Lung (tissue), 12 donors: ENCODE measurements around the gene TMEM161A. TPM values are rescaled to one million over a fixed set of nuclear protein-coding genes. Genes with fewer than 3 reads are reported as not detected.

Source experiments
- ATAC-seq: fragments of 200-7000 bp; cut with Tn5 transposase; one replicate; pipeline ENCODE4 v1.9.1; 2020; ENCODE audit warnings: moderate number of reproducible peaks; ENCODE audit not compliant: insufficient read depth, low FRiP score
- DNase-seq, 3 donors: peaks; one replicate each; pipeline ENCODE4 v3.0.0-alpha.2; 2013 to 2017
- H3K27ac ChIP-seq, 2 donors: one replicate each; pipeline ENCODE4 v1.5.1; 2013; ENCODE audit warnings: mild to moderate bottlenecking in 2 of 2, moderate library complexity in 2 of 2, control low read depth in 1 of 2, inconsistent platforms in 1 of 2, low read depth in 1 of 2, low read length in 1 of 2
- H3K27me3 ChIP-seq, 3 donors: one replicate each; pipeline ENCODE4 v1.5.1; 2013; ENCODE audit warnings: low read length in 2 of 3; ENCODE audit not compliant: control insufficient read depth in 3 of 3, insufficient read depth in 3 of 3
- H3K36me3 ChIP-seq, 4 donors: one replicate each; pipeline ENCODE4 v1.5.1; 2013; ENCODE audit warnings: low read length in 4 of 4, mild to moderate bottlenecking in 1 of 4, moderate library complexity in 1 of 4; ENCODE audit not compliant: control insufficient read depth in 4 of 4, insufficient read depth in 4 of 4
- H3K4me1 ChIP-seq, 5 donors: one replicate each; pipeline ENCODE4 v1.5.1; 2013; ENCODE audit warnings: low read length in 5 of 5, mild to moderate bottlenecking in 2 of 5, moderate library complexity in 1 of 5; ENCODE audit not compliant: control insufficient read depth in 5 of 5, insufficient read depth in 5 of 5
- H3K4me3 ChIP-seq: one replicate; pipeline ENCODE4 v1.5.1; 2013; ENCODE audit warnings: mild to moderate bottlenecking, control low read depth, moderate library complexity
- H3K9ac ChIP-seq, 2 donors: one replicate each; pipeline ENCODE4 v1.5.1; 2013; ENCODE audit warnings: low read length in 2 of 2, control low read depth in 1 of 2; ENCODE audit not compliant: insufficient read depth in 1 of 2
- H3K9me3 ChIP-seq, 4 donors: one replicate each; pipeline ENCODE4 v1.5.1; 2013; ENCODE audit warnings: low read length in 3 of 4, mild to moderate bottlenecking in 1 of 4, moderate library complexity in 1 of 4; ENCODE audit not compliant: control insufficient read depth in 4 of 4, insufficient read depth in 3 of 4
- WGBS, 2 donors: extraction: QIAGEN DNeasy Blood & Tissue Kit; methylation state at CpG; one replicate each; pipeline ENCODE4 v1.1.7; 2013; 5-methylcytosine and 5-hydroxymethylcytosine counted together
- polyA plus RNA-seq, 2 donors: library from polyadenylated mRNA; stranded (reverse); fragments of 200-250 nt; gene quantifications; one replicate each; pipeline ENCODE4 v1.2.1, GENCODE V29; 2013
- total RNA-seq, 2 donors: library from RNA; depleted of rRNA in 1 of 2; stranded (reverse); fragments of >200 nt in 1 of 2; gene quantifications; one replicate each; pipeline ENCODE4 v1.2.1, GENCODE V29; 2014 to 2021
- TF ChIP-seq, protein P1 (sequence below): IDR thresholded peaks from 2 replicates; pipeline ENCODE4 v1.5.1; 2012; ENCODE audit warnings: mild to moderate bottlenecking; ENCODE audit errors: control extremely low read depth, extremely low read depth
- donor health status: control.
- donor health status: control.
- donor health status: Bipolar disorder and iron deficiency.
- donor health status: healthy.
- donor health status: DM: yes; HTN: yes; CAD: no.

TMEM161A gene
- total and polyA plus RNA-seq, 4 donors = 18.1 to 32.2 (median 23.1) TPM

DNA sequence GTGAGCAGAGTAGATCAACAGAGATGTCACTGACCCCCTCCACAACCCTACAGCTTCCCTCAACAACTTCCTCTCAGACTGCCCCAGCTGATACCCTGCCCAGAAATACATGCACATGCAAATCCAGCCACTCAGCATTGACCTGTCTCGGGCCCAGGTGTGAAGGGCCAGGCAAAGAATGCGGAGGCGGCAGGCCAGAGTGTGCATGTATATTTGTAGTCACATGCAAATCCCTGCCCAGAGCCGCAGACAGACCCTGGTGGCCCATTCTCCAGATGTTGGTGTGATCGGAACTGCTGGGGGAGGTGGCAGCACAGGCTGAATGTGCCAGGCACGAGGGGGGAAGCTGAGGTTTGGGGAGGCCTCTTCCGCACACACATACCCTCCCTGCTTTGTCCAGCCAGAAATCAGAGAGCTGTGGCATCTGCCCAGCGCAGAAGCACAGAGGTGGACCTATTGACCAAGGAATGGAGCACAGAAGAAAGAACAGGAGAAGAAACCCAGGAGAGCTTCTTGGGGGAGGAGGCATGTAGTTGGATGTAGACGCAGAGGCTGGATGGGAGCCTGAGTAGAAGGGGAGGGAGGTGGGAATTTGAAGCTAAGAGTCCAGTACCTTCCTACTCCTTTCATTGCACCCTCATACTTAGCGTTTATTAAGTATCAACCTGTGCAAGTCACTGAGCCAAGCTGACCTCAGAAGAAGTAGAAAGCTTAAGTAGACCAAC, 17.4 kb upstream of the TMEM161A start:
- WGBS, 2 donors = 91 to 96% methylated on average over 10 of the region's 10 CpGs
- no peaks in the 10 kb centered on the region for H3K9me3 ChIP-seq
- H3K9ac ChIP-seq = no peak overlapping the region
- ATAC-seq = no peak
- H3K27ac ChIP-seq = no peak overlapping the region
- DNase-seq = no peak
- TF ChIP-seq, protein P1, sequence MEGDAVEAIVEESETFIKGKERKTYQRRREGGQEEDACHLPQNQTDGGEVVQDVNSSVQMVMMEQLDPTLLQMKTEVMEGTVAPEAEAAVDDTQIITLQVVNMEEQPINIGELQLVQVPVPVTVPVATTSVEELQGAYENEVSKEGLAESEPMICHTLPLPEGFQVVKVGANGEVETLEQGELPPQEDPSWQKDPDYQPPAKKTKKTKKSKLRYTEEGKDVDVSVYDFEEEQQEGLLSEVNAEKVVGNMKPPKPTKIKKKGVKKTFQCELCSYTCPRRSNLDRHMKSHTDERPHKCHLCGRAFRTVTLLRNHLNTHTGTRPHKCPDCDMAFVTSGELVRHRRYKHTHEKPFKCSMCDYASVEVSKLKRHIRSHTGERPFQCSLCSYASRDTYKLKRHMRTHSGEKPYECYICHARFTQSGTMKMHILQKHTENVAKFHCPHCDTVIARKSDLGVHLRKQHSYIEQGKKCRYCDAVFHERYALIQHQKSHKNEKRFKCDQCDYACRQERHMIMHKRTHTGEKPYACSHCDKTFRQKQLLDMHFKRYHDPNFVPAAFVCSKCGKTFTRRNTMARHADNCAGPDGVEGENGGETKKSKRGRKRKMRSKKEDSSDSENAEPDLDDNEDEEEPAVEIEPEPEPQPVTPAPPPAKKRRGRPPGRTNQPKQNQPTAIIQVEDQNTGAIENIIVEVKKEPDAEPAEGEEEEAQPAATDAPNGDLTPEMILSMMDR = no peak
- peaks cover 0 to 6% (median 3%) of the 10 kb centered on the region in 4 donors for H3K36me3 ChIP-seq
- H3K4me1 ChIP-seq = no peaks in the 10 kb centered on the region
- H3K4me3 ChIP-seq = no peak overlapping the region
- H3K27me3 ChIP-seq = no peaks in the 10 kb centered on the region

DNA sequence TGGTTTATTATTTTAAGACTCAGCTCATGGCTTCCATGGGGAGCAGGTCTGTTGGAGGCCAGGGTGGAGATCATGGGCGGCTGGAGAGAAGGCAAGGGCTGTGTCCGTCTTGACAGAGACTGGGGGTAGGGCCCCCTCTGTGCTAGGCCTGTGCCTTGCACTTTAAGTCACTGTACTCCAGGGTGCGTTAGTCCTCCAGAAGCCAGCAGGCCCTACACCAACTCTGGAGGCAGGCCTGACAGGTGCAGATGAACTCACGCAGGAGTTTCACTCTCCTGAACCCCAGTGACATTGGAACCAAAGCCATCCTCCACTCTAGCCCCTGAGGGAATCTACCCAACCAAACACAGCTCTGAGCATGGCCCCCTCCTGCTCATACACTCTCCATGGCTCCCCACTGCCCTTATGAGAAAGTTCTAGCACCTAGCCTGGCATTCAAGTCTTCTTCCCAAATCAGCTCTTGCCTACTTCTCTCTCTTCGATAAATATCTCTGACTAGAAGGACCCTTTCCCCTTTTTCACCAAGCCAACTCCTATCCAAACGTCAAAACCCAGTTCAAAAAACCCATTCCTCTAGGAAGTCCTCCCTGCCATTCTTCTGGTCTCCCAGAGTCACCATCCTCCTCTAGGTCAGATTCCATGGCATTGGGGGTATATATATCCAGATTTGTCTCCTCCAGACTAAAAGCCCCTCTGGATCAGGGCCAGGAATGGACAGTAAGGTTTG, 16.7 kb upstream of the TMEM161A start:
- ATAC-seq (no peak), DNase-seq (no peak)
- no peak overlapping the region for H3K27ac ChIP-seq
- TF ChIP-seq, protein P1 = no peak
- H3K4me1 ChIP-seq = no peaks in the 10 kb centered on the region
- H3K27me3 ChIP-seq = no peaks in the 10 kb centered on the region
- 95 to 97% methylated on average over 6 of the region's 6 CpGs for WGBS, 2 donors
- no peak overlapping the region for H3K9ac ChIP-seq
- no peak overlapping the region for H3K4me3 ChIP-seq
- H3K36me3 ChIP-seq = peaks cover 0 to 6% (median 3%) of the 10 kb centered on the region in 4 donors
- no peaks in the 10 kb centered on the region for H3K9me3 ChIP-seq

DNA sequence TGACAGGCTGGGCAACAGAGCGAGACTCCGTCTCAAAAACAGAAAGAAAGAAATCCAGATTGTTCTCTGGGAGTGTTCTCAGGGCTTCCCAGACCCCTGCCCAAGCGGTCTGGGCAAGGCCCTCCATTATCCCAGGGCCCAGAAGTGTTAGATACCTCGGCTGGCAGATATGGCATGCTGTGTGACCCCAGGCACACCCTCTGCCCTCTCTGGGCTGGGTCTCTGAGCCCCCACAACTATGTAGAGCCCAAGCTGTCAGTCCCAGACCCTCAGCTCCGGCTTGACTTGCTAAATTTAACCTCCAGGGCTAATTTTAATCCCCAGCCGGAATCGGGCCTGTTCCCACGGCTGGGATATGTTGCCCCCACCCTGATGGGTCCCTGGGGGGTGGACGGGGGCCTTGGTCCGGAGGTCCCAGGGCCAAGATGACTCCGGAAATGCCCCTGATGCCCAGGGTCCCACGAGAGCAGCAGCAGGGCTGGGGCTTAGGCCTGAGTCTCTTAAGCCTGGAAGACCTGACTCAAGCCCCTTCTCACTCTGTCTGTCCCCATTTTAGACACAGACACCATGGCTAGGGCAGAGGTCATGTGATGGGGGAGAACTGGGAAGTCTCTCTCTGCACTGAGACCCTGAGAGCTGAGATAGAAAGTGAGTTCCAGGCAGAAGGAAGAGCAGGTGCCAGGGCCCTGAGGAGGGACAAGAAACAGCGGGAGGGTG, 14.5 kb upstream of the TMEM161A start:
- no peak for ATAC-seq
- peaks cover 0 to 14% (median 7%) of the 10 kb centered on the region in 4 donors for H3K36me3 ChIP-seq
- no peaks in the 10 kb centered on the region for H3K9me3 ChIP-seq
- 80 to 89% methylated on average over 13 of the region's 13 CpGs for WGBS, 2 donors
- no peak overlapping the region for H3K9ac ChIP-seq
- peak in 1 of 3 donors; percentile 24 for DNase-seq
- no peaks in the 10 kb centered on the region for H3K4me1 ChIP-seq
- H3K27ac ChIP-seq = peak overlapping the region in 1 of 2 donors; percentile 21
- H3K4me3 ChIP-seq = no peak overlapping the region
- TF ChIP-seq, protein P1 = no peak
- no peaks in the 10 kb centered on the region for H3K27me3 ChIP-seq
